HG03378 (cell line): Measurements from ENCODE around the gene ARMC7.

Experiments used
- ATAC-seq: cut with Tn5 transposase; IDR thresholded peaks from one replicate; pipeline ENCODE4 v1.9.1; 2021; ENCODE audit warnings: mild to moderate bottlenecking, moderate library complexity; ENCODE audit not compliant: unreplicated experiment

The ARMC7 gene

DNA sequence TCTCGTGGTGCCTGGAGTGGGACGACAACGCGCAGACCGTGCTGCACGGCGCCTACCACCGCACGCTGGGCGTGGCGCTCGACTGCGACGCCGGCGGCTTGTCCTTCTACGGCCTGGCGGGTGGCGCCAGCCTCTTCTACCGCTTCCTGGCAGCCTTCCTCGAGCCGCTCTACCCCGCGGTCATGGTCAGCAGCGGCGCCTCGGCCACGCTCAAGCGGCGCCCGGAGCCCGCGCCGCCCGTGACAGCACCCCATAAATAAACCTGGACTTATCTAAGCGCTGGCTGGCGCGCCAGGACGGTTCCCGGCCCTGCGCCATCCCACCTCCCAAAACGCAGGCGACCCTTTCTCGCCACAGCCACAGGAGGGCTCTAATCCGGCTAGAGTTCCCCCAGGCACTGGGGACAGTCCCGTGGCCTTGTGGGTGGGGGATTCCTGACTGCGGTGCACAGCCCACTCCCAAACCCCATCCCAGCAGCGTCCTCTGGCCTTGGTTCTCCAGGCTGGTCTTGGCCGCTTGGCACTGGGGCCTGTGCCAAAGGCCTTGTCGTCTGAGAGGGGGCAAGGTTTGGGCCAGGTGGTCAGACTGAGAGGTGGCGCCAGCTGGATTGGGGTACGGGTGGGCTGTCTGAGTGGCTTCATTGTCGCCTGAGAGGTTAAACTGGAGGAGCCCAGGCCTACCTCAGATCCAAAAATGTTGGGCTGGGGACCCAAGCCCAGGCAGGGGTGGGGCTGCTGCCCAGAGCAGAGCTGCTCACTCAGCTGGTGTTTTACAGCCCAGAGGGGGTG is 32.1 kb upstream of the ARMC7 start:
- ATAC-seq = no peak

DNA sequence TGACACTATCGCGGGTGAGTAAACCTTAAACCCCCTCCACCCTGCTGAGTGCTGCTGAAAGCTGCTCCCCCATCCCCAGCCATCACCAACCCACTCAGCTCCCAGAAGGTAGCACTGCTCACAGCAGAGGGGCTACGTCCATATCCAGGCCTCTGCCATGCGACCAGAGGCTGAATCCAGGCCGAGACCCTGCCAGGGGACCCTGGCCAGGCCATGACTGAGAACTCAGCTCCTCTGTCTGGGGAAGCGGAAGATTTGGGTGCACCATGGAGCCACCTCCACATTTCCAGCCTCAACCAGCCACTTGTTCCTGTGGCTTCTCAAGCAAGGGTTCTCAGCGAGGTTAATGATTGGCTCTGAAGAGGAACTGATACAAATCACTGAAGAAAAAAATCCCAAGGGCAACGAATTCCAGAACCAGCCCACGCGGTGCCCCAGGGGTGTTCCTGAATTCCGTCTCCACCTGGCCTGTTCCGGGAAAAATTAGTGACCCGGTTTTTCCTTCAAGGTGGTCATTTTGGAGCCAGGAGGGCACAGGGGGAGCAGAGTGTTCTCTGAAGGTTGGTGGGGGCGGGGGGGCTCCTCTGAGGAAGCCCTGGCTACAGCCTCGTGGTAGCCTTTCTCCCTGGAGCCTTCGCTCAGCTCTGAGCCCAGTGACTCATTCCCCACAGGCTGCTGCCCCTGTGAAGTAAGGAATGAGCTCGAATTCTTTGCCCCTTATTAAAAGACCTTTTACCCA is 31.3 kb upstream of the ARMC7 start:
- no peak for ATAC-seq

GRCh38 chr17:75079023-75079373 is 30.8 kb upstream of the ARMC7 start:
- ATAC-seq = no peak

DNA sequence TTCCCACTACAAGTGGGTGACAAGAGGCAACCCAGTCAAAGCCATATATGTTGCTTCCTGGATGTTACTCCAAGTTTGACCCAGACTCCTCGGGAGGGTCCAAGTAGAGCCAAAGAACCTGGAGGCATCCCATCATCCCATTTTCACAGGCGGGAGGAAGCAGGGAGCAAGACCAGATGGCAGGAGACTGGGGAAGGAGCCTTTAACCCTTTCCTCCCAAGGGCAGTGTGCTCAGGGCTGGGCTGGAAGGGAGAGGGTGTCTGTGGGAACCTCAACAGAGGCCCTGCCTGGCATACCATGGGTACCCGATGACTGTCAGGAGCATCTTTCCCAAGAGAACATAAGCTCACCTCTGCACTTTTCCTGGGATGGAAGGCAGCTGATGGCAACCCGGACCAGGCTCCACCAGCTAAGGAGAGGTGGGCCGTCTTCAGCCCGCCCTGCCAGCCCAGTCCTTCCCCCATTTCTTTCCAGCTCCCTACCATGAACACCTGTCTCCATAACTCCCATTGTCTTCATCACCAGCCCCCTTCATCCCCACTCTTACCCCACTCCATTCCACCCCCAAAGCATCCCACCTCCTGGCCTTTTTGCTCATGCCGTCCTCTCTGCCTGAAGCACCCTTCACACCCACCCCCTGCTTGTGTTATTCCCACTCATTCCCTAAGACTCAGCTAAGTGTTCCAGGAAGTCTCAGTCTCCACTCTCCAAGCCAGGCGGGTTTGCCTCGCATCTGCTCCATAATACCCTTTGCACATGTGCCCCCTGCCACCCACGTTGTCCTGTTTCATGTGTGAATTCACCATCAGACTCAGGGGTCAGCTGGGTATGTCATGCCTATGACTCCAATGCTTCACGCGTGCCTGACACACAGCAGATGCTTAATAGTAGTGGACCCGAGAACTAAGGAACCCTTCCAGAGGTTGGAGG is 27.9 kb upstream of the ARMC7 start:
- ATAC-seq = no peak

GRCh38 chr17:75082683-75083082 is 27.1 kb upstream of the ARMC7 start:
- ATAC-seq = no peak

DNA sequence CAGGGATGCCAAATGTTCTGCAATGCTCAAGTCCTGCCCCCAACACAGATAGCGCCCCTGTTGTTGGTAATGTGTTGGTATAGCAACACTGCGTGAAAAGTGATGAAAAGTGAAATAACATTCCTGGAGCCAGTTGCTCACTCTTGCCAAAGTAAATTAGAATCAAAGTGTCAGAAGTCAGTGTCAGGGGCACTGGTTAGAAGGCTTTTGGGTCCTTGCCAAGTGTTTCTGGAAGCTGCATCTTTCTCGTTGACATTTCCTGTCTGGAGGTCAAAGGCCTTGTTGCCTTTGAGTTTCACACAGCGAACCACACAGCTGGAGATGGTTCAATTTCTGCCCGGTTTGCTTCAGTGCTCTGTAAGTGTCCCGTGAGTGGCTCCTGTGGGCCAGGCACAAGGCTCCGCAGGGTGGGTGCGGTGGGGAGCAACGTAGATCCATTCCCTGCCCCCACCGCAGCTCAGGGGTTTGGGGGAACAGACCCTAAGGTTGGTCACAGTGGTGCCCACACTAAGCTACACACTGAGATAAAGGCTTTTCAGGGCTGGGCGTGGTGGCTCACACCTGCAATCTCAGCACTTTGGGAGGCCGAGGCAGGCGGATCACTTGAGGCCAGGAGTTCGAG is 25.6 kb upstream of the ARMC7 start:
- no peak for ATAC-seq

GRCh38 chr17:75086496-75087181 is 23.1 kb upstream of the ARMC7 start:
- ATAC-seq = no peak

GRCh38 chr17:75087182-75087557 is 22.6 kb upstream of the ARMC7 start:
- ATAC-seq = no peak

- ATAC-seq = no peak
Observed at GRCh38 chr17:75087558-75088453, 22.0 kb upstream of the ARMC7 start, which contains the start of gene SLC16A5. TSS of gene SLC16A5 (plus strand) at chr17:75087954. CDS start at chr17:75093637, 5,683 bp downstream.

GRCh38 chr17:75088465-75089417 is 21.0 kb upstream of the ARMC7 start:
- ATAC-seq = no peak

- ATAC-seq = no peak
Observed at GRCh38 chr17:75090871-75091854, 18.6 kb upstream of the ARMC7 start.

DNA sequence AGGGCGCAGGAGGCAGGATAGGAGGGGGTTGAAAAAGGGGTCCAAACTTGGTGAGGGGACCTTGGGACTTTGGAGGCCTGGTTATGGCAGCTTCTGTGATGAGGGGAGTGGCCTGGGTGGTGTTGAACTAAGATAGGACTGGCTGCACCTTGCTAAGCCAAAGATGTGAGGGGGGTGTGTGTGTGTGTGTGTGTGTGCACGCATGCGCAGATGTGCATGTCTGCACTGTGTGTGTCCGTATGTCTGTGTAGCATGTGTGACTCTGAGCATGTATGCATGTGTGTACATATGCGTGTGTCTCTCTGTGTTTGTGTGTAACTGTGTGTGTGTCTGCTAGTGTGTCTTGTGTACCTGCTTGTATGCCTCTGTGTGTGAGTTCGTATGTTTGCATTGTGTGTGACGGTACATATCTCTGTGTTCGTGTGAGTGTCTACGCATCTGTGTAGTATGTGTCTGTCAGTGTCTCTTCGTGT is 17.9 kb upstream of the ARMC7 start:
- no peak for ATAC-seq

DNA sequence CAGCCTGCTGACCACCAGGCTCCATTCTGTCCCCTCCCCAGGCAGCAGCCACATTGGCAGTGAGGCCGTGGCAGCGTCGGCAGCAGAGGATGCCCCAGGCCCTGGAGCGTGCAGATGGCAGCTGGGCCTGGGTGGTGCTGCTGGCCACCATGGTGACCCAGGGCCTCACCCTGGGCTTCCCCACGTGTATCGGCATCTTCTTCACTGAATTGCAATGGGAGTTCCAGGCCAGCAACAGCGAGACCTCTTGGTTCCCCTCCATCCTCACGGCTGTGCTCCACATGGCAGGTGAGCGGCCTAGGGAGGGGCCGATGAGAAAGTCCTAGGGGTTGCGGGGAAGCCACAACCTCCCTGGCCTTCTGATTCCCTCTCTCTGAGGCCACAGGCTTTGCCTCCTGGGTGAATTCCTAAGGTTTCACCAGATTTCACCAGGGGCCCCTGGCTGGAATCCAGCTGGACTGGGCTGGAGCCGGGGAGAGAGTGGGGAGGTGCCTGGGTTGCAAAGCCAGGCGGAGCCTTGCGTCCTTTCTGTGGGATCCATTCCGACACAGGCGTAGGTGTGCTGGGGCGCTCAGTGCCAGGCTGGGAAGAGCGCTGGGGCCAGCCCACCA is 16.1 kb upstream of the ARMC7 start:
- no peak for ATAC-seq

GRCh38 chr17:75094871-75095399 is 14.8 kb upstream of the ARMC7 start:
- ATAC-seq = no peak

DNA sequence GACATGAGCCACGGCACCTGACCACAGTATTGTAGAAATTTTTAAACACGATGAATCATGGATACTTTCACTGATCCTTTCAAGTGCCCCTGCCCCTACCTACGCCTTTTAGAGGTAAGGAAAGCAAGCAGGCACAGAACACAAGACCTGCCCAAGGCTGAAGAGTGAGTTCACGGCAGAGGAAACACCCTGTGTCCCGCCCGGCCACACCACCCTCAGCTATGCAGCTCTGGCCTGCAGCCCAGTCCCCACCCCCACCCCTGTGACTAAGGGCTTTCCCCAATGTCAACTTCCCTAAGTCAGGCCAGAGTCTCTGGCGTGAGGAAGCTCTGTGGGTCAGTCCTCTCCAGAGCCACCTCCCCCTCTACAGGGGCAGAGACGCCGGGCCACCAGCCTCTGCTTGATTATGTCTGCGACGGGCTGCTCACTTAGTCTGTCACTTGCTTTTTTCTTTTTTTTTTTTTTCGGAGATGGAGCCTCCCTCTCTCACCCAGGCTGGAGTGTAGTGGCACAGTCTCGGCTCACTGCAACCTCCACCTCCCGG is 13.6 kb upstream of the ARMC7 start:
- ATAC-seq = no peak

GRCh38 chr17:75097865-75098264 is 11.9 kb upstream of the ARMC7 start:
- no peak for ATAC-seq
